ENCODE measurements around the gene MST1R. TPM values are rescaled to one million over a fixed set of nuclear protein-coding genes. Genes with fewer than 3 reads are reported as not detected.

MST1R gene
- total RNA-seq, 2 donors from 2014 or later: 88.9 to 173 TPM

- no peak for DNase-seq
- H3K9me3 ChIP-seq: no peaks in the 10 kb centered on the region
- H3K27me3 ChIP-seq: no peaks in the 10 kb centered on the region
- no peak overlapping the region for H3K27ac ChIP-seq
- H3K4me1 ChIP-seq: no peaks in the 10 kb centered on the region
- TF ChIP-seq, protein P1, sequence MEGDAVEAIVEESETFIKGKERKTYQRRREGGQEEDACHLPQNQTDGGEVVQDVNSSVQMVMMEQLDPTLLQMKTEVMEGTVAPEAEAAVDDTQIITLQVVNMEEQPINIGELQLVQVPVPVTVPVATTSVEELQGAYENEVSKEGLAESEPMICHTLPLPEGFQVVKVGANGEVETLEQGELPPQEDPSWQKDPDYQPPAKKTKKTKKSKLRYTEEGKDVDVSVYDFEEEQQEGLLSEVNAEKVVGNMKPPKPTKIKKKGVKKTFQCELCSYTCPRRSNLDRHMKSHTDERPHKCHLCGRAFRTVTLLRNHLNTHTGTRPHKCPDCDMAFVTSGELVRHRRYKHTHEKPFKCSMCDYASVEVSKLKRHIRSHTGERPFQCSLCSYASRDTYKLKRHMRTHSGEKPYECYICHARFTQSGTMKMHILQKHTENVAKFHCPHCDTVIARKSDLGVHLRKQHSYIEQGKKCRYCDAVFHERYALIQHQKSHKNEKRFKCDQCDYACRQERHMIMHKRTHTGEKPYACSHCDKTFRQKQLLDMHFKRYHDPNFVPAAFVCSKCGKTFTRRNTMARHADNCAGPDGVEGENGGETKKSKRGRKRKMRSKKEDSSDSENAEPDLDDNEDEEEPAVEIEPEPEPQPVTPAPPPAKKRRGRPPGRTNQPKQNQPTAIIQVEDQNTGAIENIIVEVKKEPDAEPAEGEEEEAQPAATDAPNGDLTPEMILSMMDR (IDR thresholded peaks at IDR 0.05): no peak
- no peak overlapping the region for H3K4me3 ChIP-seq
- no peaks in the 10 kb centered on the region for H3K36me3 ChIP-seq
- intact Hi-C loops (cut with DNase I): no loop called here
- no peak overlapping the region for H3K9ac ChIP-seq (ENCODE audit: low read depth in 2 of 2, low read length in 2 of 2)
These were observed 13.0 kb upstream of the MST1R start for GRCh38 chr3:49916686-49917085.

DNA sequence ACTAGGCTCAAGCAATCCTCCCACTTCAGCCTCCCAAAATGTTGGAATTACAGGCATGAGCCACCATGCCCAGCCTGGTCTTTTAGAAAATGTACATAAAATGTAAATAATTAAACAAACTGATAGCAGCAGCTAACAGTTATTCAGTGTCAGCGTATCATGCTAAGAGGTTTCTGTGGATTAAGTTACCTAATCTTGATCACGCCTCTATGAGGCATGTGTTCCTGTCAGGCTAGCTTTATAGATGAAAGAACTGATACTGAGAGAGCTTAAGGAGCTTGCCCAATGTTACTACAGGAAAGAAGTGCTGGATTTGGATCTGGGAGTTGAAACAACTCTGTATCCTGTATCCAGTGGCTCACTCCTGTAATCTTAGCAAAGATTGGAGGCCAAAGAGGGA, 11.2 kb upstream of the MST1R start:
- DNase-seq: no peak
- Histone ChIP-seq H3K9ac (ENCODE audit: low read depth in 2 of 2, low read length in 2 of 2) (no peak overlapping the region), H3K36me3 (no peaks in the 10 kb centered on the region), H3K27me3 (no peaks in the 10 kb centered on the region), H3K4me3 (no peak overlapping the region), H3K9me3 (no peaks in the 10 kb centered on the region), H3K4me1 (no peaks in the 10 kb centered on the region), H3K27ac (no peak overlapping the region)
- intact Hi-C loops (cut with DNase I): no loop called here
- TF ChIP-seq, protein P1 (IDR thresholded peaks at IDR 0.05): no peak

- Histone ChIP-seq H3K9ac (ENCODE audit: low read depth in 2 of 2, low read length in 2 of 2) (no peak overlapping the region), H3K4me1 (no peaks in the 10 kb centered on the region), H3K36me3 (no peaks in the 10 kb centered on the region), H3K9me3 (no peaks in the 10 kb centered on the region), H3K27me3 (no peaks in the 10 kb centered on the region), H3K4me3 (no peak overlapping the region), H3K27ac (no peak overlapping the region)
- TF ChIP-seq, protein P1 (IDR thresholded peaks at IDR 0.05): no peak
- no peak for DNase-seq
- intact Hi-C loops (cut with DNase I): no loop called here
These were observed 9.2 kb upstream of the MST1R start for GRCh38 chr3:49912881-49913281.

- DNase-seq: no peak
- TF ChIP-seq, protein P1 (IDR thresholded peaks at IDR 0.05): no peak
- intact Hi-C loops (cut with DNase I): no loop called here
- no peaks in the 10 kb centered on the region for H3K27me3 ChIP-seq
- H3K4me3 ChIP-seq: no peak overlapping the region
- H3K27ac ChIP-seq: no peak overlapping the region
- peaks cover 5% of the 10 kb centered on the region for H3K4me1 ChIP-seq
- H3K9me3 ChIP-seq: no peaks in the 10 kb centered on the region
- no peak overlapping the region for H3K9ac ChIP-seq (ENCODE audit: low read depth in 2 of 2, low read length in 2 of 2)
- no peaks in the 10 kb centered on the region for H3K36me3 ChIP-seq
These were observed 7.9 kb upstream of the MST1R start for GRCh38 chr3:49911611-49912010.

- intact Hi-C loops (cut with DNase I): no loop called here
- no peak overlapping the region for H3K4me3 ChIP-seq
- H3K27me3 ChIP-seq: no peaks in the 10 kb centered on the region
- H3K27ac ChIP-seq: no peak overlapping the region
- H3K9ac ChIP-seq (ENCODE audit: low read depth in 2 of 2, low read length in 2 of 2): no peak overlapping the region
- peaks cover 7% of the 10 kb centered on the region for H3K4me1 ChIP-seq
- H3K9me3 ChIP-seq: no peaks in the 10 kb centered on the region
- no peak for DNase-seq
- no peaks in the 10 kb centered on the region for H3K36me3 ChIP-seq
- TF ChIP-seq, protein P1 (IDR thresholded peaks at IDR 0.05): no peak
These were observed 7.4 kb upstream of the MST1R start for GRCh38 chr3:49911124-49911420.
